Breast epithelium (tissue), 3 donors: ENCODE results near the gene OTOS.

ENCODE experiments used
- POLR2A ChIP-seq: fragments of 450-650 bp; IDR thresholded peaks from one replicate; pipeline ENCODE4 v1.6.1; 2016; ENCODE audit warnings: antibody characterized with exemption, mild to moderate bottlenecking, moderate library complexity
- TF ChIP-seq, protein P1 (sequence below), 3 donors: fragments of 450-650 bp; IDR thresholded peaks; one replicate each; pipeline ENCODE4 v1.5.1; 2016 to 2017; ENCODE audit warnings: antibody characterized with exemption in 3 of 3, mild to moderate bottlenecking in 3 of 3, moderate library complexity in 3 of 3

DNA sequence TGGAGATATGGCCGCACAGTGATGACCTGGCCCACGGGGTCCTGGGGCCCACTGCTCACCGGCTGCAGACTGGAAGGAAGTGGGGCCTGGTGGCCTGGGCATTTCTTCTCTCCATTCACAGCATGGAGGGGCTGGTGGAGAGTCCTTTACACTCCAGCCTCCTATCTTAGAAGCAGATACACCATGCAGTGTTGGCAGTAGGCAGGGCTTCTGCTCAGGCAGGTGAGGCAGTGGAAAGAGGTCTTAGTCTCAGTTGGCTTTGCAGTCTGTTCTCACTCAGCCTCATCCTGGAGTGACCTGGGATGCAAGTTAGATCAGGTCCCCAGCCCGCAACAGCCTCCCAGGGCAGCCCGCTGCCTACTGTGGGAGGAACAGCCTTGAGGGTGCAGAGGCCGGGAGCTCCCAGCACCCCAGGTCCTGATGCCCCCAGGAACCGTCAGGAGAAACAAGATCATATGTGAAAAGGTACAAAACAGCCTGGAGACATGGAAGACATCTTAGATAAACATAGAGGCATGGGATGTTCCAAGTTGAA lies 45.8 kb upstream of the OTOS start:
- no peak for TF ChIP-seq POLR2A
- TF ChIP-seq, protein P1, sequence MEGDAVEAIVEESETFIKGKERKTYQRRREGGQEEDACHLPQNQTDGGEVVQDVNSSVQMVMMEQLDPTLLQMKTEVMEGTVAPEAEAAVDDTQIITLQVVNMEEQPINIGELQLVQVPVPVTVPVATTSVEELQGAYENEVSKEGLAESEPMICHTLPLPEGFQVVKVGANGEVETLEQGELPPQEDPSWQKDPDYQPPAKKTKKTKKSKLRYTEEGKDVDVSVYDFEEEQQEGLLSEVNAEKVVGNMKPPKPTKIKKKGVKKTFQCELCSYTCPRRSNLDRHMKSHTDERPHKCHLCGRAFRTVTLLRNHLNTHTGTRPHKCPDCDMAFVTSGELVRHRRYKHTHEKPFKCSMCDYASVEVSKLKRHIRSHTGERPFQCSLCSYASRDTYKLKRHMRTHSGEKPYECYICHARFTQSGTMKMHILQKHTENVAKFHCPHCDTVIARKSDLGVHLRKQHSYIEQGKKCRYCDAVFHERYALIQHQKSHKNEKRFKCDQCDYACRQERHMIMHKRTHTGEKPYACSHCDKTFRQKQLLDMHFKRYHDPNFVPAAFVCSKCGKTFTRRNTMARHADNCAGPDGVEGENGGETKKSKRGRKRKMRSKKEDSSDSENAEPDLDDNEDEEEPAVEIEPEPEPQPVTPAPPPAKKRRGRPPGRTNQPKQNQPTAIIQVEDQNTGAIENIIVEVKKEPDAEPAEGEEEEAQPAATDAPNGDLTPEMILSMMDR (IDR thresholded peaks at IDR 0.05), result no peak
